ENCODE measurements around the gene BTBD9.

BTBD9 gene

DNA sequence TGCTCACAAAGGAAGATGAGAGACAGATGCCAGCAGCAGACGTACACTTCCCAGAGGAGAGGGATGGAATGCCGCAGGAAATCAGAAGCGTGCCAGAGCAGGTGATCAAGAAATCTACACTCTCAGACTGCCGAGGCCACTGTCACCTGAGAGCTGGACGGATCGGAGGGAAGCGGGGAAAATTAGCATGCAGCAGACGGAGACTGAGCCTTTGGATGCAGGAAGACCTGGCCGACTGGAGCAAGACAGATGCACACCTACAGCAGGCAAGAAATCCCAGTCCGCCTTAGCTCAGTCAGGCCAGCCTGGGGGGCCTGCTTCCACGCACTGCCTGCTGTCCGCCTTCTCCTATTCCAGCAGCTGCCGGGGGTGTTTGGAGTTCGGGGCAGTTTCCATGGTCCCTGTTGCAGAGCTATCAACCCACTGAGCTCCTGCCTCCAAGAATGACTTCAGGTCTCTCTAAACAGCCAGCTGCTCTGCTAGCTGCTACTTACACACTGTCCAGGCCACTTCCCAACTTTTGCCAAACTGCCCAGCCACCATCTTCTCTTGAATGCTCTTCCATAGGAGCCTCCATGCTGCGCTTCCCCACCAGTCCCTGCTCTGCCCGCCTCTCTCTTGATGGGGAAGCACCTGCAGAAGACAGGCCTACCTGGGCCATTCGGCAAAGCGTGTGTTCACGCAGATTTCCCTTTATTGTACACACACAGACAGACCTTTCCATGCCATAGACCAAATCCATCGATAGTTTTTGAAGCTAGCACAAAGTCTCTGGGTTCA lies 451.7 kb downstream of the BTBD9 start:
- no peak for DNase-seq

DNA sequence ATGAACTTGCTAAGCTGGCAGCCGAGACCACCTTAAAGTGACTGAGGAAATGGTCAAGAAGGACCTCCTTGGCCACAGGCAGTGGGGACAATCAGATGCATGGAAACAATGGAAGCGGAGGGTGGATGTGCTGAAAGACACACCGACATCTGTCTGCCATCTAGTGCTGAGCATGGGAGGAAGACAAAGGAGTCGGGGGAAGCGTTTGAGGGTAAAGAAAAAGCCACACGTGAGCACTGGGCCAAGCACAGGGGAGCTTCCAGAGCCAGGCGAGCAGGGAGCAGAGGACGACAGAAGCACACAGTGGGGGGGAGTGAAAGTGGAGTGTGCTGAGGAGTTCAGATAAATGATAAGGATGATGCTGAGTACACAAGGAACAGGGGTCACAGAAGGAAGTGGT lies 452.4 kb downstream of the BTBD9 start:
- DNase-seq, result no peak

DNA sequence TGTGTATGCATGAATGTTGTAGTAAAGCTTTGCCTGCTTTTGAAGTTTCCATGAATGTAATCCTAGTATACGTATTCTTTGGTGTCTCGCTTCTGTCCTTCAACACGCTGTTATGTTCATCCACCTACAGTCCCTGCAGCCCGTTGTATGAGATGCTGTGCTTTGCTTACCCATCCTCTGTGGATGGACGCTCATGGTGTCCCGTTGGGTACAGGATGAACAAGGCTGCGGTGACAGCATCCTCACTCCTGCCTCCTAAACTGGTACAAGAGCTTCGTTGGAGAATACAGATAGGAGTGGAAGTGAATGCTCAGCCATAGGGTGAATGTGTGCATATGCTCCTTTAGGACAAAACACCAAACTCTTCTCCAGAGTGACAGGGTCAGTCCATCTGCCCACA lies 454.0 kb downstream of the BTBD9 start:
- DNase-seq, result no peak

DNA sequence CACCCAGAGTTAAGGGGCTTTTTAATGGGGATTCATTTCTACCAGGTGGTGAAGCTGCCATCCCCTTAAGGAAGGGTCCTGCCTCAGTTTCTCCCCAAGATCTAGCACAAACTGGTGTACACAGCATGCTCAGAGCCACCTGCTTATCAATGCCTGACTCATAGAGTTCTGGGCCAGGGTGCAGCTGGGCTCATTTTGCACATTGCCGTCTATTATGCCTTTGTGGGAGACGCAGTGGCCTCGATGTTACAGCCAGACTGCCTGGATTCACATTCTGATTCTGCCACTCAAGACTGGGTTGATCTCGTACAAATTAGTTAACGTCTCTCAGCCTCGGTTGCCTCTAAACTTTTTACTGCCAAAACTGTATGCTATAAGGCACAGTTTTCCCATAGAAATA lies 454.5 kb downstream of the BTBD9 start:
- DNase-seq, result no peak

DNA sequence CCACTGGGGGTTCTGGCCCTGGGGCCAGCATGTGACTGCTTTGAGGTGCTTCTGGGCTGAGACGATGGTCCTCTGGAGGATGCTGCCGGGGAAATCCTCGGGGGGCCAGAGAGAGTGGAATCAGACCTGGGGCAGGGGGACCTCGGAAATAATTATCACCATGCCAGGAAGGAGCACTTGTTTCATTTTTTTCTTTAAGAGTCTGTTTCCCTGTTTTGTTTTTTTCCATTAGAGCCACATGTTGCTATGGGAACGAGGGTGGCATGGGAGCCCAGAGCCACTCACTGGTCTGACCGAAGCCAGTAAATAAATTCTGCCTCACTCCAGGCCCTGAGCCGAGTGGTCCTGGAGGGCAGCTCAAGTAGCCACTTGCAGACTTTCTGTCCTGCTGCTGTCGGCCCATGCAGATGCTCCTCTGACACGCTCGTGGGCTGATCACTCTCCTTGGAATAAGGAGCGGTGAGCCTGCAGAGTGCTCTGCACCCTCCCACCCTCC lies 455.1 kb downstream of the BTBD9 start:
- DNase-seq, result no peak

DNA sequence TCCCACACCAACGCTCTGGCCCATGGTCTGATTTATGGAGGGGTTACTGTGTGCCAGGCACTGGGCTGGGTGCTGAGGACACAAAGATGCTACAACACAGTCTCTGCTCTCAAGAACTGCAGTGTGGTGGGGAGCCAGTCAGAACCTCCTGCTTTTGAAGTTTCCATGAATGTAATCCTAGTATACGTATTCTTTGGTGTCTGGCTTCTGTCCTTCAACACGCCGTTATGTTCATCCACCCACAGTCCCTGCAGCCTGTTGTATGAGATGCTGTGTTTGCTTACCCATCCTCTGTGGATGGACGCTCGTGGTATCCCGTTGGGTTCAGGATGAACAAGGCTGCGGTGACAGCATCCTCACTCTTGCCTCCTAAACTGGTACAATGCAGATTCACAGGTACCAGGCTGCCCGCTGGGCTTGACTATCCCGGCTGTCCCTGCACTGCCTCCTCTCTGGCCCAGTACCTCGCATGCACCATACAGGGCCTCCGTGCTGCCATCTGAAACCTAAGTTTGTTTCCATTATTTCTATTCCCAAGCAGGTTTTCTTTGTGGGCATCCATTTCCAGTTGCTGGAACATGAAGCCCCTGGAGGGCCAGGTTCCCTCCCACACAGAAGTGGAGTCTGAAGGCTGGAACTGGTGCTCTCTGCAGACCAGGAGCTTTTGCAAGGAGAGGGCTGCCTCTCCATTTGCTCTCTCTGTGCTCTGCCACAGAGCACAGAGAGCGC lies 455.7 kb downstream of the BTBD9 start:
- DNase-seq, result no peak

DNA sequence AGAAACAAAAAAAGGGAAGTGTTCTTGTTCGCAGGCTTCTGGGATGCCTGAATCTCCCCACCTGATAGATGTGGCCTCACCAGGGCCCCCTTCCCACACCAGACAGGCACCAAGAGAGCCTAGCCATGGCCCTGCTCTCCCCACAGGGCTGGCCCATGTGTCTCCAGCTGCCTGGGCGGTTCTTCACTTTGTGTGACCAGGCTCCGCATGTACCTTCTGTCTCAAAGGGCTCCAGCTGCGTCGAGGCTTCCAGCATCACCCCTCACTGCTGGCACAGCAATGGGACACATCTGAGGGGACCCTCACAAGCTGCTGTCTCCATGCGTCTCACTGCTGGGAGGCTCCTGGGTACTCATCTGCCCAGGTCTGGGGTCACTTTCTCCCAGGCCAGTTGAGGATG lies 457.3 kb downstream of the BTBD9 start:
- DNase-seq, result no peak

DNA sequence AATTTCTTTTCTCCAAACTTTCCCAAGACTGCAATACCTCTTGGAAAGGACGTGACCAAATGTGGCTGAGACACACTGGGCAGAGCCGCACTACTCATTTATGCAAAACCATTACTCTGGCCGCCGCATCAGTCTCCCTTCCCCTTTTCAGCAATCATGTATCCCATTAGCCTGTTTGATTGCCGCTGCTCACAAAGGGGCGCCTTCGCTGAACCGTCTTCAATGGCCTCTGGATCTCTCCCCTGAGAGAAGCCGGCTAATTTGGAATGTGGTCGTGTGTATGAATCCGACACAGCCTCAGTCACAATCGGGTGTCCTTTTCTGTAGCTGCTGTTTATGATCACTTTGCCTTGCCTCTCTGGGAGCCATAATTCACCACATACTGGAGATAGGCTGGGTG lies 459.1 kb downstream of the BTBD9 start:
- no peak for DNase-seq

DNA sequence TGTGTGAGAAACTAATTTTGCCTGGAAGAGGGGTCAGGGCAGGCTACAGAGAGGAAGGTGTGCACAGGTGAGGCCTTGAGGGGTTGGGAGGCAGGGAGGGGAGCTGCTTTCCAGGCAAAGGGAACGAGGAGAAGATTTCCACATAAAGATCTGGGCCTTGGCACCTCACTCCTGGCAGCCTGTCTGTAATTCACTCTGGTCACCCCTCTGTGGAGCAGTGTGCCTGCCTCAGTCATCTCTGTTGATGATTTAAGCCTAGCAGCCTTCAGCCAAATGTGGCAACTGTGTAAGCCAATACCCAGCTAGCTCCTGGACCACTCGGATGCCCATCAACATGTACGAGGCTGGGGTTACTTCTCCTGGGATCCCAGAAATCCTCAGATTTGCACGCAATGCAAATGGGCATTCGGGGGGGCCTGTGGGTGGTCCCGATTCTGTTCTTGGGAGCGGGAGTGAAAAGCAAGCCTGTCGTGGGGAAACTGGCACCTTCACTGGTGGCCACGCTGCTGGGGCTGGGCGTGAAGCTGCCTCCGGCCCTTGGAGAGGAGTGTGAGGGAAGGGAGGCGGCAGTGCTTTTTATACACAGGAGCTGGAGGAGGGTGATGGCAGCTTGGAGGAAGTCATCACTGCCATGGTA lies 459.8 kb downstream of the BTBD9 start:
- no peak for DNase-seq

DNA sequence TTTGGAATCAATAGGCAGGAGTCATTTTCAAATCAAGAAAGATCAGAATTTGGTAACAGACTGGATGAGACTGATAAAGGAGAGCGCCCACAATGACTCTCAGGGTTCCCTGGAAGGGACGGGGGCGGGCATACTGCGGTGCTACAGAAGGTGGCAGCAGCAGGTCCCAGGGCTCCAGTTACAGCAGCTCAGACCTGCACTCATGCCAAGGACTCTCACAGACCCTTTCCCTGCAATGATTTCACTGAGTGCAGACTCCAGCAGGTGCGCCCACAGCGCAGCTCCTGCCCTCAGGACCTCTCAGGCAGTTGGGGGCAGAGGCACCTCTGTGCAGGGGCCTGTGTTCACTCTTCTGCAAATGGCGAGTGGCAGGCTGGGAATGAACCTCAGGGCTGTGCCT lies 460.4 kb downstream of the BTBD9 start:
- DNase-seq, result no peak

DNA sequence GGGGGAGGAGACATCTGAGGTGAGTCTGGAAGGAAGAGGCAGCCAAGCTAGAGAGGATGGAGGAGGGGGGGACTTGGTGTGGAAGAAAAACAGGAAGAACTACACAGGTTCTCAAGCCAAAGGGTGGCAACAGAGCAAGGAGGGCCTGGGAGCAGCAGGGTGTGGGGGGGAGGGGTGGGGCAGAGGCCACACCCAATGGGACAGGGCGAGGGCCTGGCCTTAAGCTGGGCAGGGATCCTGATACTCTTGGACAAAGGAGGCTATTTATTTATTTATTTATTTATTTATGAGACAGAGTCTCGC lies 461.2 kb downstream of the BTBD9 start:
- DNase-seq, result no peak

DNA sequence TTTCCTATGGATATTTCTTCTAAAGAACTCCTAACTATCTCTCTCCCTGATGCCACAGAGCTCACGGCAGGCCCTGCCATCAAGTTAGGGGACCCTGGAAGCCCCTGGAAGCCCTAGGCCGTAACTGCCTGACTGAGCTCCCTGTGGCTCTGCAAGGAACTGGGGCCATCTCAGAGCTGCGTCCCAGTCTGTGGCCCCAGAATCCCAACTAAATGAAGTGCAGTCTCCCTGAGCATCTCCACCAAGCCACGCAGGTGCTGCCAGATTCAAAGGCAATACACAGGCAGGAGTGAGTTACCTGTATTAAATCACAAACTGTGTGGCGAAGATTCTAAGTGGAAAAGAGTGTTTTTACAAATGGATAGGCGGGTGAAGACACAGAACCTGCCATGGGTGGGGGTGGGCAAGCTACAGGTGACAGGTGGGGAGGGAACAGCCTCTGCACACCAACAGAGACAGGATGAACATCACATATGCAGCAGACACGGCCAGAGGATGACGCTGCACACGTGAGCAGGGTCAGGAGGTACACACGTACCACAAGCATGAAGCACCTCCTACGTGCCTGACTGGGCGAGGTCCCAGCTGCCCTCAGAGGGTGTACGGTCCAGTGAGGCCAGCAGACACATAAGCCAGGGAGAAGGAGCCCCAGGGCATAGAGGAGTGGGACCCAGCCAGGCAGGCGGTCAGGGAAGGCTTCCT lies 461.7 kb downstream of the BTBD9 start:
- no peak for DNase-seq

DNA sequence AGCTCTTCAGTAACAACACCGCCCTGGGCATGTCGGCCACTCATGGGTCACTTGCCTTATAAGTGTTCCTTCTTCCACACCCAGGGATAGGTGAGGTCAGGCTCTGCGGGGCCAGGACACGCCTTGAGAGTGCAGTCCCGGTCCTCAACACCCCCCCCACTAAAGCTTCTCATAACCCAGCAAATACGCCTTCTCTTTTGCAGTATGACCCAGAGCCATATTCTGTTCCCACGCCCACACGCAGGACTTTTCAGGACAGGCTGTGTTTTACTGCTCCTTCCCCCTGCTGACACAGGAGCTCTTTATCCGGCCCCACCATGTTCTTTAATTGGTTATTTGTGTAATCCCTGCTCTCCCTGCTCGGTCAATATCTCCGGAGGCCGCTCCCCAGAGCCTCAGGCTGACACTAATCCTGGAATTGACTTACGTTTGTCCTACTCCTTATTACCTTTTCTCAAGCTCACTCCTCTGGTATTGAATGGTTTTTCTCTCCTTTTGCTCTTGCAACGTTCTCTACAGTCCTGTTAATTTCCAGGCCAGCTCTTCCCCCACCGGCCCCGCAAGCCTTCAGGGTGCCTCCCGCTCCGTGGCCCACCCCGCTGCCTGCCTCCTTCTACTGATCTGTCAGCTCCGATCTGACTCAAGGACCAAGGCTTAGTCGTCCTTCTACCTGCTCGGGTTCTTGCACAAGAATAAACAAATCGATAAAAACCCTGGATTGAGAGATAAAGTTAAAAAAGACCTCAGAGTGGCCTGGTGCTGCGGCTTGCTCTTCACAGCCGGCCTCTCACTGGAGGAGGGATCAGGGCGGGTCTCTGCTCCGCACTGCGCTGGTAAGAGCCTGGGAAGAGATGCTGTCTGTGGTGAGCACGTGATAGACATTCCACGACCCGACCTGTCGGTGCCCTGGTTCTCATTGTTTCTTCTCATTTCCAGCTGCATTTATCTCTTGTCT lies 462.7 kb downstream of the BTBD9 start:
- DNase-seq, result no peak

DNA sequence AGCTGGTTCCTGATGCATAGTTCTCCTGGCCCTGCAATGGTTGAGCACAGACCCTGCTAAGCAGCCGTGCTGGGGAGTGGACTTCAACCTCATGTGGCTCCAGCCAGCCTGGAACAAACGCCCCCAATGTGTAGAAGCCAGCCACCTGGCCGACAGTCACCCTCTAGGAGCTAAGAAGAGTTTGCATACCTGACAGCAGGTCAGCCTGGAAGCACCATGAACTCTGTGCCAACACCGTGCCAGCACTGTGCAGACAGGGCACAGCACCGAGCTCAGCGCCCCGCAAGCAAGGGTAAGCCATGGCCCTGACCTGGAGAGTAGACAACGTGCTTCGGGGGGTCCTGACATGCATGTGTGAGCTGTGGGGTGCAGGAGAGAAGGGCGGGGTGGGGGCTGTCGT lies 463.9 kb downstream of the BTBD9 start:
- no peak for DNase-seq

DNA sequence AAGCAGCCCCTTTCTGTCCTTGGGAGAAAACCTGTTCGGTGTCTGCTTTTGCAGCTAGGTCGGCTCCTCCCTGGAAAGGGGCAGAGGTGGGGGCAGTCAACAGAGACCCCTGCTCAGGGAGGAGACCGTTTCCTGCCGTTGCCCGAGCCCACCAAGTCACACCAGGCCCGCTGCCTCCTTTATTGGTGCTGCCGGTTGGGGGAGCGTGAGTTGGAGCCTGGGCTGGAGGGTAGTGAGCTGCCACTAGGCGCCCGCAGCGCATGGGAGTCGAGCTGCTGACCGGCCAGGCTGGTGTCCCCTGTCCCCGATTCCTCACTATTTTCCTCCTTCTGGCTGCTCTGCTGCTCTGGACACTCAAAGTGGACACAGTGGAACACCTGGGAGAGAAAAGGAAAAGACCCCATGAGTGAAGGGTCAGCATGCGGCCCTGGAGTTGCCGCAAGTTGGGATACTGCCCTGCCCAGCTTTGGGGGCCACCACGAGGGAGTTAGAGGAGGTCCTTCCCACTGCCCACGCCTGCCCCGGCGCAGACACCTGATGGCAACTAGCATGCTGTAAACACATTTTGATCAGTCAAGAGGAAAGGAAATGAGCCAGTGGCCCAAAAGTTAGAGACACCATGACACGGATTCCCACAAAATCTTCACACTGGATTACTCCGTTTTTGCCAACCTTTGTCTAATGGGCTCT lies 464.8 kb downstream of the BTBD9 start:
- DNase-seq, result no peak

DNA sequence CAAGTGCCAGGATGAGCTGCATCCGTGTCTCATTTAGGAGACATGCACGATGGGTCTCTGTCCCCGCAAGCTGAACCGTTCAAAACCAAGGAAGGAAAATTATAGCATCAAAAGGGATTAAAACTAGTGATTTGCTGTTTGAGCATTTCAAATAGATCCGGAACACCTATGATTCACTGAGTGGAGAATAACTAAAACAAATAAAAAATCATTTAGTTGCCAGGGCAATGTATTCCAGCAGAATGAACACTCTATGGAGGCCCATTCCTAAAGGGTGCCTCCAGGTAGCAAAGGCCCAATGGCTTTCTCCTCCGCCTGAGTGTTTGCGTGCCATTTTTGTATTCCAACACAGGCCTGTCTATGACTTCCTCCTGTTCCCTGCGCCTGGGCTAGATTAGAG lies 465.4 kb downstream of the BTBD9 start:
- DNase-seq, result no peak

DNA sequence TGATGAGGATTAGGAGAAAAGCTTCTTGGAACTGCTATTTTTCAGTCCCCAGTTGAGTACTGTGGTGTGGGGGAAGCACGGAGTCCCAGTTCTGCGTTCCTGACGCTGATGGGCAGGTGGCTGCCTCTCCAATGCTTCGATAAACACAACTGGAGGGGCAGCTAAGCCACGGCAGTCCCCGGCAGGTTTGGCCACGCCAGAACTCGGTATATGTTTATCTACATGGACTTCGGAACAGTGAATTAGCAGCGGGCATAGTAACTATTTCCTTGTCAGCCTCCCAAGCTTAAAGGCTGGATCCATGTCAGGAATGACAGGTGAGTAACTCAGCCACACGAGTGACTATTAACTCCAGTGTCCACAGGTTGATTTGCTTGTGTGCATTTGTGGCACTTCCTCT lies 465.8 kb downstream of the BTBD9 start:
- DNase-seq, result no peak

DNA sequence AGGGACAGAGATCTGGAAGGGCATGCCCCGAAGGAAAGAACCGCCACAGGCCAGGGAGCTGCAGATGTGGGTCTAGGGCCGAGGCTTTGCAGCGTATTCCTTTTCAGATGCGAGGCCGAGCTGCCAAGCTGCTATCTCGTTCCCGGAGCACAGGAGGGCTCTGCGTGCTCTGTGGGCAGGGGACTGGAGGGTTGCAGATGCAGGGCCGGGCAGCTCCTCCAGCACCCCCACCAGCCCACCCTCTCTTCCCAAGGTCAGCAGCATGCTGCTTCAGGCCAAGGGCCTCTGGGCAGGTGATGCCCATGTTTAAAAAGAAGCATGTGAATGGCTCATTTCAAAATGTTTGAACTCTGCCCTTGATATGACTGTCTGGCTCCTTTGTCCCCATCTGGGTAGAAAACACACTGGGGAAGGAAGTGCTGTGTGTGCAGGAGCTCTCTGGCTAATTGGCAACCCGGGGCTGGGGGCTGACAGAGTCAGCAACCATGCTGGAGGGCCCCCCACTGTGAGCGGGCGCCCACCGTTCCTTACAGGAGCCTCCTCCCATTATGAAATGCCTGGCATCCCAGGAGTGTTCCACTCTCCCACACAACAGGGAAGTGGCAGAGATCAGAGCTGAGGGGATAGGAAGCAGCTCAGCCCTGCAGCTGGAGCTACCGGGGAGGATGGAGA lies 466.9 kb downstream of the BTBD9 start:
- DNase-seq, result no peak

DNA sequence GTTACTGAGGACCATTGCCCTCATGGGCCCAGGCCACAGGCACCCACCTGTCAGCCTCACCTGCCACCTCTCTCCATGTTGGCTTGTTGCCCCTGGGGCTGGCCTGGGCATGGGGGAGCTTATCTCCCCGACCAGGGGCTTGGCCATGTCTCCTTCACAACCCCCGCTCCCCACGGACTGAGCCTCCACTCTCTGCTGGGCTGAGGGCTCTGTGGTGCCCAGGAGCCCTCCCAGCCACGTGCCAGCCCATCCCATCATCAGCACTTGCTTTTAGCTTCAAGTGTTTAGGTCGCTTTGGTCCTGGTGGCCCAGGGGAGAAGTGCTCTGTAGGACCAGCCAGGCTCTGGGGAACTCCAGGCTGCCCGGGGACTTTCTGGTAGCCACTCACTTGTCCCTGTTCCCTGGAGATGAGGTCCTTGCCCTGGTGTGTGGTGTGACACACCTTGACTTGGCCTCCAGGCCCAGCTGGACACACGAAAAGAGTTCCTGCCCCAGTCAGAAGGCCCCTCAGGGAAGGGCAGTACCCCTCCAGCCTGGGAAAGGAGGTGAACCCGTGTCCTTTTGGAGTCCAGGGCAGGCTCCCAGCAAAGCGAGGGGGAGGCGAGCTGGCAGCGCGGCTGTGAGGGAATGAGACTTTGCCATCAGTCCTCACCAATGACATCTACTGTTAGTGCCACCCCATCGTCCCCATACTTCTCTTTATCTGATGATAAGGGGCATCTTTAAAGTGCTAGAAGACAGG lies 467.6 kb downstream of the BTBD9 start:
- DNase-seq, result no peak

DNA sequence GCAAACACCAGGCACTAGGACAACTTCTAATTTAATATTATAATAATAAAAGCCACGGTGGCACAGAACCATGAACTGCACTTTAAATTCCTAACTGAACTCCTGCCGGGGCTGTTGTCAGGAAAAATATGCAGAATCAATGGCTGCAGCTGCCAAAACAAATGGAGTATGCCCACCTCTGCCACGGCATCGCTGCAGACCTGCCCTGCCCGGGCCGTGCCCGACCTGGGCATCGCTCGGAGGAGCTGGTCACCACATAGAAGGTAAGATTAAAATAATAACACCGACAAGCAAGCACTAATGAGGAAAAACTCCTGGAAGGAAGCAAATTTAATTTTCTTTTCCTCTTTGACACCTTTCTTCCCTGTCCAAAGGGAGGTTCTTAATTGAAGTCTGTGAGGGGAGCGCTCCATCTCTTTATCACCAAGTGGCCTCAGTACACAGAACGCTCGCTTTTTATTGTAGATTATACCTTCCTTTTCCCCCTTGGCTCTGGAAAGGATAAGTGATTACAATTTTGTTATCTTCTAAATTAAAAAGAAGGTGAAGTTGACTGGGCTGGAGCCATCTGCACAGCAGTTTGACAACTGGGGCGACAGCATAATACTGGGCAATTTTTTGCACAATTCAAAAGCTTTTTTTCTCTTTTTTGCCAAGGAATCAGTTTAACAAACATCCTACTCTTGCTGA lies 468.9 kb downstream of the BTBD9 start:
- DNase-seq, result no peak

Measured in activated gamma-delta T cell (primary cell).